HG03025 (cell line): ENCODE data around the gene STX18.
"Not testable (repeated sequence)": the region's sequence is repeated elsewhere in the genome, so short reads cannot be mapped to it uniquely, and the experiment has no call there.

Experiments used
- ATAC-seq: cut with Tn5 transposase; IDR thresholded peaks from one replicate; pipeline ENCODE4 v1.9.1; 2021; ENCODE audit warnings: mild to moderate bottlenecking, moderate library complexity; ENCODE audit not compliant: unreplicated experiment, low FRiP score

Gene STX18

DNA sequence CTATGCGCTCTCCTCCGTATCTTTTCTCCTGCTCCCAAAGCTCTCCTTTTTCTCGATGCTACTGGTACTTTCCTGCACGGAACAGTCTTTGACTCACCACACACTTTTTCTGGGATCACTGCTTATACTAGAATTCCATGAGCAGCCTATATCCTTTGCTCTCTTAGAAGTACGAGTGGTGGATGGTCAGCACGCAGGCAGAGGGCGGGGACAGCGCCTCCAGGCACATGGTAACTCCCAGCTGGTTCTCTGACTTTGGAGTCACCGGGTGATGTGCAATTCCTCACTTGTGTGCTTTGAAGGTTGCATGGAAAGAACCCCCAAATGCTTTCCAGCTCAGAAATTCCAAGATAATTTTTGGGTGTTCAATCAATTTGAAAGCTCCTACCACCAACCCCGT is 56.0 kb downstream of the STX18 start:
- no peak for ATAC-seq

DNA sequence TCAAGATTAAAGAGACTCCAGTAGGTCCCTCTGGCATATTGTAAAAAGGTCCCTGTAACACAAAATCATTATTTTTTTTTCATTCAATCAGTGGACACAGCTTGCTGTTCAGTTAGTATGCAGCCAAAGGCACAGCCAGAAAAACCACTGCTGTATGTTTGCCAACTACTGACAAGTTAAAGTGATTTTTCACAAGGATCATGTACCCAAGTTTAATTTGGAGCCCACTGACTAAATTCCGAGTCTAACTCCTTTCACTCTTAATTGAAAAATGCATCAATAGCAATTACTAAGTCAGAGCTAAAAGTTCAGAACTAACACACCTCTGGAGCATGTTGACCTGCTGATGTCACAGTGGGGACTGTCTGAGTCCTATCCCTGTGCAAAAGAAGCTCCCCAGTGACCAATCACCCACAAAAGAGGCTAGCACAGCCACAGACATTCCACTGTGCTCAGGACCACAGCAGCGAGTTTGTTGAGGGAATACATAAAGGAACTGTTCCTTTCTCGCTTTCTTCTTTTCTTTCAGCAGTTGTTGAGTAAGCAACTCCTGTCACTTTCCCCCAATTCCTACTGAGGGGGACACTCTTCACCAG is 60.4 kb downstream of the STX18 start:
- ATAC-seq = no peak

DNA sequence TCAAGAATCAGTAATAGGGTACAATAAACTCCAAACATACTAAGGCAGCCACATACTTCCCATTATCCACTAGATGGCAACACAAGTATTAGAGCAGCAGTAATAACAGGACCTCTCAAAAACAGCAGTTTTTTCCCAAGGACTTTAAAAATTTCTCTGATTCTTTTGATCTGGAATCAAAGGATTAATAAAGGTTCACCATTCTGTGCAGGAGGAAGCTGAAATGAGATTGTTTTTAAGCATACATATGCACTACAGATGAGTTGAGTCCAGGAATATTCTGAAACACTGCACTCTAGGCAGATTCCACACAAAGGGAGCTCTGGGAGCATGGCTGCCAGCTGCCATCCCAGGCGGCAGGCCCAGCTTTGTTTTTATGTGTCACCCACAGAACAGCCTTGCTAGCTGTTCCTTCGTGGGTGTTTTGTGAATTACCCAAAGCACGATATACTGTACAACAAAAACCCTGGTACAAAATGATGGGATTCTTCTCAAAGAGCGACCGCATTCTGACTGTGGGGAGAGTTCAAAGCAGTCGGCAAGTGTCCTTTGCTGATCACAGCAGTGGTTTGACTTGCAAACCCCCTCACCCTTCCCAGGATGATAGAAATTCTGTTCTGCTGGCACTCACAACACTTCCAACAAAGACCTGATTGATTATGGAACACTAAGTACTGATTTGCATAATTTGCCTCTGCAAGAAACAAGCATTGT is 61.0 kb downstream of the STX18 start:
- no peak for ATAC-seq

DNA sequence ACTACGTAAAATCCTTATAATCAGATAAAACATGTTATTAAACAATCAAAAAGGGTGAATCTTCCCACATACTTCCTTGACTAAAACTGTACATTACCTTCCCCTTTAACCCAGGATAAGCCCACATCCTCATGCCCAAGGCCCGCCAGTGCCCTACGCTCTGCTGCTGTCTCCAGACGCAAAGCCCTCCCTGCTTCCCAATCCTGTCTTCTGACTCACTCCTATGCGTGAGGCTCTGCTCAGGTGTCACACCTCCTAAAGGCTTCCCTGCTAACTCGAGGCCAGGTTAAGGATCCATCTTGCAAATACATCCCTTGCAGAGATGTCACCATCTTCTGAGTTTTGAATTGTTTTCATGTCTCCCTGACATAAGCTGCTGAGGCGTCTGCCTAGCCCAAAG is 61.6 kb downstream of the STX18 start:
- no peak for ATAC-seq

DNA sequence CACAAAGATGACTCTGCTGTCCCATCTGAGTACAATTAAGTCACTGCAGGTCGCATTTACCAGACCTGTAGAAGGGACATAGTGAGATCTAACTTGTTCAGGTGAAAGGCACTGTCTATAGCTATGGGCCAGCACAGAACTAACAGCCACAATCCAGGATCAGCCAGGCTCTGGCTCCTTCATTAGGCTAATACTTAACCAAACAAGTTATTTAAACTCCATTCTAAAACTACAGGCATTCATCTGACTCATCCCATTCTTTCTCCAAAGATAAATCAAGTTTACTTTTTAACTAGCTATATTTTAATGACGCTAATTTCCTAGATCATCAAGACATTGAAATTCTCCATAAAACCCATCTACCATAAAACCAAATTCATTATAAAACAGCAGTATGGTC is 62.5 kb downstream of the STX18 start:
- no peak for ATAC-seq

DNA sequence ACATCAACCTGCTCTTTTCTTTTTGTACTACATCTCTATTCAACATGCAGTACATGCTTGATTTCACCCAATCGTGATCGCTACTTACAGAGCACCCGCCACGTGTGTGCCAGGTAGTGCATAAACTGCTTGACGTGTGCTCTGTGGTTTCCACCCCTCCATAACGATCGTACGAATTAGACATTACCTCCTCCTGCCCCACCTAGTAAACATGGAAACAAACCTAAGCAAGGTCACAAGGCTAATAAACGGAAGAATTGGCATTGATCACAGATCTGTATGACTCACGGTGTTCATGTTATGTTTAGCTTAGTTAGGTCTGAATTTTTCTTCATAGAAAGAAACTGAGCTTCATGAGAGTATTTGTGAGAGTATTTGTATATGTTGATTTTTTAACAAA is 64.1 kb downstream of the STX18 start:
- ATAC-seq = no peak

DNA sequence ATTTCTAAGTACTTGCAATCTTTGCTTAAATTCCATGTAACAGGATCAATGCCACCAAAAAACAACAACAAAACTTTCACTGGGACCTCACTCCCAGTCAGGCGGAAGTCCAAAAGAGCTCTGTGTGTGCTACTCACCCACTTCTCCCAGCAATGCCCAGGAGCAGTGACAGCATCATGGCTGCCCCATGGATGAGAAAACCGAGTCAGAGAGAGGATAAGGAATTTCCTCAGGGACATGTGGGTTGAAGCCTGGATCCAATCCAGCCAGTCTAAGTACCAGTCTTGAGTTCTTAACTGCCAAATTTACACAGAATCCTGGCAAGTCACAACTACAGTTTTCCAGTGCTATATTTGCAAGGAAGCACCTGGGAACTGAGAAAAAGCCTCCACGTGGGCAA is 64.5 kb downstream of the STX18 start:
- ATAC-seq = no peak

DNA sequence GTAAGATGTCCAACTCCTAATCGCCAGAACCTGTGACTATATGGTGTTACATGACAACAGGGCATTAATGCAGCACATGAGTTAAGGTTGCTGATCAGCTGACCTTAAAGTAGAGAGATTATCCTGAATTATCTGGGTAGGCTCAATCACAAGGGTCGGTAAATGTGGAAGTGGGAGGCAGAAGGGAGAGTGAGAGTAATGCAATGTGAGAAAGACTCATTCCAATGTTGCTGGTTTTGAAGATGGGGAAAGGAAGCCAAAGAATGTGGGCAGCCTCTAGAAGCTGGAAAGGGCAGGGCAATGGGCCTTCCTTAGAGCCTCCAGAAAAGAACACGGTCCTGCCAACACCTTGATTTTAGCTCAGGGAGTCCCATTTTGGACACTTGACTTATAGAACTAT is 67.4 kb downstream of the STX18 start:
- no peak for ATAC-seq

DNA sequence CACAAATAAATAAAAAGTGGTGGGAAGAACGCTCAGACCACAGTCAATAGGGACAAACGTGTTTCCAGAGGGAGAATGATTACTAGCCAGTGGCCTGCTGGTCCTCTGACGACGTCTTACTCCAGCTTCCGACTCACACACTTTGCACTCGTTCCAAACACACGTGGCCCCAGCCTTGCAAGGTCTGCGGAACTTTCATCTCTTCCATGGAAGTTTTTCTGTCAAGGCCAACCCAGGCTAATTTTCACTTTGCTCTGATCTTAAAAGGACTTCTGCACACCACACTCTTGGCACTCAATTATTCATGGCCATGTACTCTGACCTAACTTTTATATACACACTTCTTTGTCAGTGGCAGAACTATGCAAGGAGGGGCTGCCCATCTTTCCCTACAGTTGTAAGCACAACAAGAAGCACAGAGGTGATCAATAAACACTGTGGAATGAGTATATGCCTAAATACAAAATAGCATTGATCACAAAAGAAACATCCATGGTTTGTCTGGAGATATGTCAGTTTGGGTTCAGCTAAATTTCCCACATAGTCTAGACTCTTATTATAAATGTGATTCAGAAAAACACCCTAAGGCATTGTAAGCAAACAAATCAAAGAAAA is 69.4 kb downstream of the STX18 start:
- no peak for ATAC-seq

DNA sequence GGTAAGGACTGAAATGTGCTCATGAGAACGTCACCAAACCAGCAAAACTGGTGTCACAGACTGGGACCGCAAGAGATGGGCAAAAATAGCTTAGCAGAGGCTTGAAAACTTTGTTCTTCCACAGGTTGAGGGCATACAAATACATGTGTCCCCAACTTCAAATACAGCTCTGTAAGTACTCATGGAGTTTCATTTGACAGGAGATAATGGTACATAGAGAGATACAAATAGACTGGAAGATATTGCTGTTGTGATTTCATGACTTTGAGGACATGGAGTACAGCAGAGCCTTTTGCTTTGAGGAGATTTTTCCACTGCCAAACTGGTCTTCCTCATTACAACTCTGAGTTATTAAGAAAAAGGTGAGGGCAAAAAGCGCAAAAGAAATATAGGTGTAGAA is 70.7 kb downstream of the STX18 start:
- no peak for ATAC-seq

DNA sequence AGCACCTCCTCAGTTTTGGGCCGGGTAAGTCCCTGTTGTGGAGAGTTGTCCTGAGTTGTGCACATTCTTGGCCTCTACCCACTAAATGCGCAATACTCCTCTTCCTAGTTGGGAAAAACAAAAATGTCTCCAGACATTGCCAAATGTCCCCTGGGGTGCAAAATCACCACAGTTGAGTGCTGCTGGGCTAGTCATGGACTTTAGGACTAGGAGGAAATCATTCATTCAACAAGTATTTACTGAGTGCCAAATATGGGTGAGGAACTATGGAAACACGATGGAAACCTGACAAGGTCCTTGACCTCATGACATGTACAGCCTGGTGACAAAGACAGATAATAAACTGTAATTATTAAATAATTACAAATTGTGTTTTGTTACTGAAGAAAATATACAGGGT is 71.6 kb downstream of the STX18 start:
- ATAC-seq = no peak

DNA sequence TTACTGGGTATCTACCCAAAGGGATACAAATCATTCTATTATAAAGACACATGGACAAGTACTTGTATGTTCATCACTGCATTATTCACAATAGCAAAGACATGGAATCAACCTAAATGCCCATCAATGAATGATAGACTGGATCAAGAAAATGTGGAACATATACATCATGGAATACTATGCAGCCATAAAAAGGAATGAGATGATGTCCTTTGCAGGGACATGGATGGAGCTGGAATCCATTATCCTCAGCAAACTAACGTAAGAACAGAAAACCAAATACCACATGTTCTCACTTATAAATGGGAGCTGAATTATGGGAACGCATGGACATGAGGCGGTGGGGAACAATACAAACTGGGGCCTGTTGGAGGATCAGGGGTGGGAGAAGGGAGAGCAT is 76.6 kb downstream of the STX18 start:
- not testable (repeated sequence) for ATAC-seq

DNA sequence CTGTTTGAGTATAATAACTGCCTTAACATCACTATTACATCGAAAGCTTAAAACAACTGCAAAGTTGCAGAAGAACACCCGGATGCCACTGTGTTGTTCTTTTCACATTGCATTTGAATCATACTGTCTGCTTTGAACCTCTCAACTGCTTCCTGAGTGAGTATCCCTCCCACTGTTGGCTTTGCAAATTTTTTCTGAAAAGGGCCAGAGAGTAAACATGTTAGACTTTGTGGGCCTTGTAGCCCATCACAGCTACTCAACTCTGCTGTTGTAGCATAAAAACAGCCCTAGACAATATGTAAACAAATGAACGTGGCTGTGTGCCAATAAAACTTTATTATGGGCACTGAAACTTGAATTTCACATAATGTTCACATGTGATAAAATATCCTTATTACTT is 78.9 kb downstream of the STX18 start:
- ATAC-seq = no peak

DNA sequence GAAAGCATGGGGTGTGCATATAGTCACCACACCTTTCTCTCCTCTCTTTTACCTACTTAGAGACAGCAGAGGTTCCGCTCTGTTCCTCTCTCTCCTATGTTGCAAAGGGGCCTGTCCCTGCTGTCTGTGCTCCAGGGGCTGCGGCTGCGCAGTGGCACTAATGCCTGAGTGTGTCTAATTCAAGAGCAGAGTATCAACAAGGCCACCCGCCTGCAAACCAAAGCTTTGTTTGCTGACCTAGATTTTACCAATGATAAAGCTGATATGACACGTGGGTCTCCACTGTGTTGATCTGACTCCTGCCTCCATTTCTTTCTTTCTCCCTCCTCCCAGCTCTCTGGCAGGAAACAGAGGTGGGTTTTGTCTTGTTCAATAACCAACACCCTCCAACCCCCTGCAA is 80.0 kb downstream of the STX18 start:
- ATAC-seq = no peak

DNA sequence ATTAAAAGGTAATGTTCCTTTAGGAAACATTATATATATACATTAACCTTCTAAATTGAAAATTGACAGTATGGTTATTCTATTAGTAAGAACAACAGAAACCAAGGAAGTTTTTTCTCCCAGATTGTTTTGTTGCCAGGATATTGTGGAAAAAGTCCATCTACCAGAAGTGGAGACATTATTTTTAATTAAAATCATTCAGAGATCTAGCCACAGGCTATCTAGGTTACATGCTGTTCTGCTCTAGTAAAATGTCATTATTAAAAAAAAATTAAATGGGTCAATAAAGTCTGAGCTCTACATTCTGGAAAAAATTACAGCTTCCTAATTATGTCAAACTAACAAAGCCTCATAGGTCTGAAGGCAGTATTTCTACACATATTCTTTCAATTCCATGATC is 80.7 kb downstream of the STX18 start:
- no peak for ATAC-seq

DNA sequence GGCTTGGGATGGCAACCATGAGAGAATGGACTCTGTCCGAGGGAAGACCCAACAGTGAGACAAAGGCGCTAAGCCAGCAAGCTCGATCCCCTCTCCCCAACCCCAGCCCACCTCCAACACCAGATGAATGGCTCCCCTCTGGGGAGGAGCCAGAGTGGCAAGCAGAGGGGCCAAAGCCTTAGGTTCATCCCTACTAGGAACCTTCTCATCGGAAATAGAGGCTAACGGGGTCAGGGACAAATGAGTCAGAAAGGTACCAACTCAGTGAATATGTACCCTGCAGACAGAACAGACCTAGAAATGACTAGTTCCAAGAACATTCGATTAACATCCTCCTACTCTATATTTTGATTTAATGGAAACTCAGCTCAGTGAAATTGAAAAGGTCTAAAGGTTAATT is 81.1 kb downstream of the STX18 start:
- ATAC-seq = no peak

DNA sequence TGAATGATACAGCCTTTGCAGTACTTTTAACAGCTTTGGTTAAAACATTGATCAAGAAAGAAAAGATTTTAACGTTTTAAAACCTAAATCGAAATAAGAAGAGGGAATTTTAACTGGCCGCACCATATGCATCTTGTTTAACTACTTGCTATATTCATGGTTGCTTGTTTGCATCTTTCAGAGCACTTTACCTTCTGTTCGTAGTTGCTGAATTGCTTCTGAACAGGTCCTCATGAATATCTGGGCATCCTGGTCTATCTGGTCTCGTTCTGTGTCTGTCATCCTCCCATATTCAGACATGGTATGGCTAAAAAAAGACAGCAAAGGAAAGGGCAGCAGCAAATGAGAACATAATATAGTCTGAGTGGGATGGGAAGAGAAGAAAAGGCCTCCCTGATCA is 82.7 kb downstream of the STX18 start:
- ATAC-seq = no peak

DNA sequence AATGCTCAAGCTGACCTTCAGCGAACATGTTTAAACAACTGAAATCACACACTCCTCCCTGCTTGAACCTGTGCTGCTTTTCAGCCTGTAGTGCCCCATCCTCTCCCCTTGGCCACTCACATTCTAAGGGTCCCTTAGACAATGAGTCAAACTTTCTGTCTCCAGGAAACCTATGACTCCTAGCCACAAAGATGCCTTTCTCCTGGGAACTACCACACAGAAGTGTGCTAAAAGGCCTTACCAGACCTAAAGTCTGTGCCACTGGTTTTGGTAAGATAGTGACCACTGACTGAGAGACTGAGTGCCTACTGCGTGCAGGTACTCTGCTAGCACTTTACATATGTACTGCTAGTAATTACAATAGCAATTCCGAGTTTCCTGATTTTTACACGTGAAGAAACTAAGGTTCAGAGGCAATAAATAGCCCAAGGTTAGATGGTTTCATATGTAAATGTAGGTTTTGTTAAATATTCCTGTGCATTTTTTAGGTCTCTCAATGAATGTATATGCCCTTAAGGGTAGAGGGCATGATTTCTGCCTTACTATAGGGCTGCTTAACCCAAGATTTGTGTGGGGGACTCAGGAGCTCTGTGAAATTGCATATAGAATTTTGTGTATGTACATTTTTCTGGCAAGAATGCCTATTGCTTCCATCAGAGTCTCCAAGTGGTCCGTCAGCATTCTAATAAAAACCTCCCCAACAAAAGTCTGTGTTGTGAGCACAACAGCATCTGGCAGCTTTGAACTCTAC is 83.9 kb downstream of the STX18 start:
- no peak for ATAC-seq

DNA sequence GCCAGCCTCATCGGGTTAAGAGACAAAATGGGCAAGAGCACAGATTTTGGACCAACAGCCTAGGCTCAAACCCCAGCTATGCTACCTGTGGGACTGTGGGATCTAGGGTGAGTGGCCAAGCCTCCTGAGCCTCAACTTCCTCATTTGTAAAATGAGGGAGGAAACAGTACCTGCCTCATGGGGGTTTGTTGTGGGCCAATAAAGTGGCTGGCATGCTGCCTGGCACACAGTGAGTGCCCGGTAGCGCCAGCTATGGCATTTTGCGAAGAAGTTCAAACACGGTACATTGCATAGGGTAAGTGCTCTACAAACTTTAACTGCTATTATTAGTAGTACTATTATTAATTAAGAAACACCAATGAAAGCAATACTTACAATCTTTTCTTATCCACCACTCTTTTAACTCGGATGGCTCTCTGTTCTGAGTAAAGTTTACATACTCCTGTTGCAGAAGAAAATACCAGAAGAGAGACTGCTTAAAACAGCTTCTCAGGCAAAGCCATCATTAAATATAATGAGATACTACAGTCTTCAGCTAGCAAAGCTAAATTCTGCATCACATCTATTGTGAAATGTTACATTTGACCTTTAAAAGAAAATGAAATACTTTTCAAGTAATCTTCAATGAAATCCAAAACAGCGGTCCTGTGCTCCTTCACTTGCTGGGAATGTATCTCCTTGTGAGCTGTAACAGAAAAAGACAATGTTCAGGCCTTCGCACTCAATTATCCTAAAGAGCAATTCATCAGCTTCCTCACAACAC is 84.9 kb downstream of the STX18 start:
- ATAC-seq = no peak

DNA sequence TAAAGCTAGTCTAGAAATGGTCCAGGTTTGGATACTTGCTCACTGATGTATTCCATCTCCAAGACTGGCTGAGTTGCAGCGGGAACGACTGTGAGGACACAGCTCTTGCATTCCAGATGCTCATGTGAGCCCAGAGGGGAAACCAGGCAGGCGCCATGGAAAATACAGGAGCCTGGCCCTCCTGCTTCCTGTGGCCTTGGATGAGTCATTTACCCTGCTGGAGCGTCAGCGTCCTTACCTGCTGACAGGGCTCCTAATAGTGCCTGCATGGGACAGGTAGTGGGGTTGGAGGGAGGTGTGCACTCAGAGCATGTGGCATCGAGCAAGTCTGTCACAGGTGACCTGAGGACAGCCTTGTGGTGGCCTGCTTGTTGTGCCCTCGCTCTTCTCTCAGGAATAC is 85.5 kb downstream of the STX18 start:
- ATAC-seq = no peak
